Ramos (cell line): ENCODE results near the gene CDK11B.
"Not testable (repeated sequence)": the region's sequence is repeated elsewhere in the genome, so short reads cannot be mapped to it uniquely, and the experiment has no call there.

Source experiments
- in situ Hi-C: fragments of 300-500 bp; cut with MboI; formaldehyde crosslinking; loops from one replicate; pipeline ENCODE4 v1.14.3; 2022; ENCODE audit warnings: low sequenced_read_pairs; ENCODE audit not compliant: unreplicated experiment

CDK11B gene

DNA sequence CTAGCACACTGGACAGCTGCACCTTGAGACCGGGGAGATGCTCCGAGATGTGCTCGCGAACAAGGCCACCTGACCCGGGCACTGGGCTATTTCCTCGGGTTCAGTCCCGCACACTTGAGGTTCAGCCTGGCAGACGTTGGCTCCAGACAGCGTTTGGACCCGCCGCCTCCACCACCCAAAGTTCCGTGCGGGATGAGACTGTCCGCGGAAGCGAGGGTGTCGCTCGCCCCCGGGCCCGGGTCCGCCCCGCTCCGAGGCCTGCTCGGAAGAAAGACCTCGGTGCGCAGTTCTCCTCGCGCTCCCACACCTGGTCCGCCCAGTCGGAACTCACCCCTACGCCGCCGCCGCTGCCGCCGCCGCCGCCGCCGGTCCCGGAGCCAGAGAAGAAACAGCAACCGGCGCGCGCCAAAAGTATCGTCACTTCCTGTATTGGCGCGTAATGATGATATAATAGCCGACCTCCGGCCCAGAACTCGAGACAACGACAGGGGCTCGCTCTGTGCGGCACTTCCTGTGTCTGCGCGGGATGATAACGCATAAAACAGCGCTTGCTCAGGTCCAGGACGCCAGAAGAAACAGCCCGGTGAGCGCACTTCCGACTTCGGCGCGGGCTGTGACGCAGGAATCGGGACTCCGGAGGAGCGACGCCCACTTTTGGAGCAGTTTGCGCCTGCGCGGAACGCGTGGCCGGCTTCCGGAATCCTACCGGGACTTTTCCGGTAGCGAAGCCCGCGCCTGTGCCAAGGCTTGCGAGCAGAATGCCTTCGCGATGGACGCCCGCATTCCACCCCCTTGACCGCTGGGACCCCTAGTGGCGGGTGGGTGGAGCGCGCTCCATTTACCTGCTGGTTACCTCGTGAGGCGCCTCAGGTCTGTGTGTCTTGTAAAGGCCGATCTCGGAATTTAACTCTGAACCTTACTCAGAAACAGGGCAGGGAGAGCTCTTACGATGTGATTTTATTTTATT is at the start of gene CDK11B:
Gene CDK11B (minus strand): TSS at position 422 of the 967 bp plus-strand sequence. CDS start 1,519 bp downstream, outside the sequence.
- in situ Hi-C loops = not testable (repeated sequence)

- in situ Hi-C loops = not testable (repeated sequence)
These were observed 49.1 kb upstream of the CDK11B start for GRCh38 chr1:1707897-1708296.

GRCh38 chr1:1707241-1707640 is 48.4 kb upstream of the CDK11B start:
- in situ Hi-C loops = not testable (repeated sequence)

GRCh38 chr1:1705623-1706022 is 46.8 kb upstream of the CDK11B start:
- in situ Hi-C loops = not testable (repeated sequence)

DNA sequence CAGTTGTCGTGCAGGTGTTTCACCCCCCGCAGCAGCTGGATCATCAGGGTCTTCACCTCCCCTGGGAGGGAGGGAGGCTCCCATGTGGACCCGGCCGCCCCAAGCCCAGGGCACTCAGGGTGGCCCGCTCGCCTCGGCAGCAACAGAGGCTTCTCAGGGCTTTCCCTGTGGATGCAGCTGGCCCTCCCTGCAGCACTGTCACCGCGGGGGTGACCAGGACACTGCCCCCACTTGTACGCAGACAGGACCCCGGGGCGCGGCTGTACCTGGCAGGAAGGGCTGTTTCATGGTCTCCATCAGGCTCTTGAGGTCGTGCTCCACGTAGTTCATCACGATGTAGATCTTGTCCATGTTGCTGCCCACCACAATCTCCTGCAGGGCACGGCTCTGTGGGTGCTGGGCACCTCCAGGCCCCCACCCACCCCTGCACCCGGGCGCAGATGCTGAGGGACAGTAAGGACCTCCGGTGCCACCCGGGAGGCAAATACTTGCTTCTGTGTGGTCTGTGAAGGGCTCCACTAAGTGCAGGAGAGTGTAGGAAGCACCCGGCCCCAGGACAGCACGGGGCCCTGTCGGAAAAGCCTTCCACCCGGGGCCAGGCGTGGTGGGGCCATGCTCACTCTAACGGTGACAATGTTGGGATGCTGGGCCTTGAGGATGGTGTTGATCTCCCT is 45.6 kb upstream of the CDK11B start:
- in situ Hi-C loops = not testable (repeated sequence)

GRCh38 chr1:1703796-1704195 is 45.0 kb upstream of the CDK11B start:
- in situ Hi-C loops = no loop called here

DNA sequence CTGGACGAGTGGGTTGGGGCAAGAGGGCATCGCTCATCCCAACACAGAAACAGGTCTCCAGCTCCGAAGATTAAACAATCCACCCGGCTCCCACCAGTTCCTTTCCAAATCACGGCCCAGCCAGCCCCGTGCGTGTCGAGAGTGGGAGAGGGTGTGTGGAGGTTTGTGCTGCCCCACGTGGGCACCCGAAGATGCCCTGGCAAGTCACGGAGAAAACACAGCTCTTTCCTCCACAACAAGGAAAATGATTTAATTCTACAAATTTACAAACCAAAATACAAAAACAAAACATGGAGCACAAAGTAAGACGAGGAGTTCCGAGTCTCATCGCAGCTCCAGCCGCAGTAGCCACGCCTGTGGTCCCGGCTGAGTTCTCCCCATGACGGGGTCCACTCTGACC is 43.7 kb upstream of the CDK11B start:
- in situ Hi-C loops = not testable (repeated sequence)

DNA sequence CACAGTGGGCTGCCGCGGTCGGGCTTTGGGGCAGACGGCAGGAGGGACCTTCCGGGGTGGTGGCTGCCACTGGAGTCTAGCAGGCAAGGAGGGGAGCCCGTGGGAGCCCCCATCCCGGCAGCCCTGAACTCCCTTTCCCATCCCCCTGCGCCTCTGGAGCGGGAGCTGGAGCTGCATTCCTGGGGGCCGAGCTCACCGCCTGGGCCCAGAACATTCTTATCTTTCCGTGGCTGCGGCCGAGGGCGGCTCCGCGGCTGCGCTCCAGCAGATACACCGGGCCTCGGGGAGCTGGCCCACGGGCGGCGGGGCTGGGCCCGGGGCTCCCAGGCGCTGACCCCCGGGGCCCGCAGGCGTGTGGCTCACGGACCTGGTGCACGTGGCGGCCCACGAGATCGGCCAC is 41.8 kb upstream of the CDK11B start:
- in situ Hi-C loops = not testable (repeated sequence)

DNA sequence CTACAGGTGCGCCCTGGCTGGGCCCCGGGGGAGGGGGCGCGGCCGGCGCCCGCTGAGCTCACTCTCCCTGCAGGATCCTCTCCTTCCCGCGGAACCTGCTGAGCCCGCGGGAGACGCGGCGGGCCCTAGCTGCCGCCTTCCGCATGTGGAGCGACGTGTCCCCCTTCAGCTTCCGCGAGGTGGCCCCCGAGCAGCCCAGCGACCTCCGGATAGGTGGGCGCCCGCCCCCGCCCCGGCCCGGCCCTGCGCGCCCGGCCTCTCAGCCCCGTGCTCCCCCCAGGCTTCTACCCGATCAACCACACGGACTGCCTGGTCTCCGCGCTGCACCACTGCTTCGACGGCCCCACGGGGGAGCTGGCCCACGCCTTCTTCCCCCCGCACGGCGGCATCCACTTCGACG is 41.3 kb upstream of the CDK11B start:
- in situ Hi-C loops = not testable (repeated sequence)

DNA sequence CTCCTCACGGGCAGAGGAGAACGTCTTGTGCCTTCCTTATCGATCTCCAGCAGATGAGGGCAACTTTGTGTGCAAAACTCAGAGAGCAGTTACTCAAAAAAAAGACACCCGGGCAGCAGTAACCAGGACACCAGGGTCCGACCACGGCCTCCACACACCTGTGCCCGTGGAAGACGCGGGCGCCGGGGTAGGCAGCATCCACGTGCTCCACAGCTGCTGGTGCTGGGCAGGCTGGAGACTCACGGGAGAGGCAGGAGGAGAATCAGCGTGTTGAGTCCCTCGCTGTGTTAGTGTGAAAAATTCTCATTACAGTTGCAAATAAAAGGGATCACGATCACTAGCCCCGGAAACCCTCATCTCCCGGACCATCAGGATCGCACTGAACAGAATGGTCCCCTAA is 40.3 kb upstream of the CDK11B start:
- in situ Hi-C loops = not testable (repeated sequence)

GRCh38 chr1:1697358-1698183 is 38.8 kb upstream of the CDK11B start:
- in situ Hi-C loops = not testable (repeated sequence)

DNA sequence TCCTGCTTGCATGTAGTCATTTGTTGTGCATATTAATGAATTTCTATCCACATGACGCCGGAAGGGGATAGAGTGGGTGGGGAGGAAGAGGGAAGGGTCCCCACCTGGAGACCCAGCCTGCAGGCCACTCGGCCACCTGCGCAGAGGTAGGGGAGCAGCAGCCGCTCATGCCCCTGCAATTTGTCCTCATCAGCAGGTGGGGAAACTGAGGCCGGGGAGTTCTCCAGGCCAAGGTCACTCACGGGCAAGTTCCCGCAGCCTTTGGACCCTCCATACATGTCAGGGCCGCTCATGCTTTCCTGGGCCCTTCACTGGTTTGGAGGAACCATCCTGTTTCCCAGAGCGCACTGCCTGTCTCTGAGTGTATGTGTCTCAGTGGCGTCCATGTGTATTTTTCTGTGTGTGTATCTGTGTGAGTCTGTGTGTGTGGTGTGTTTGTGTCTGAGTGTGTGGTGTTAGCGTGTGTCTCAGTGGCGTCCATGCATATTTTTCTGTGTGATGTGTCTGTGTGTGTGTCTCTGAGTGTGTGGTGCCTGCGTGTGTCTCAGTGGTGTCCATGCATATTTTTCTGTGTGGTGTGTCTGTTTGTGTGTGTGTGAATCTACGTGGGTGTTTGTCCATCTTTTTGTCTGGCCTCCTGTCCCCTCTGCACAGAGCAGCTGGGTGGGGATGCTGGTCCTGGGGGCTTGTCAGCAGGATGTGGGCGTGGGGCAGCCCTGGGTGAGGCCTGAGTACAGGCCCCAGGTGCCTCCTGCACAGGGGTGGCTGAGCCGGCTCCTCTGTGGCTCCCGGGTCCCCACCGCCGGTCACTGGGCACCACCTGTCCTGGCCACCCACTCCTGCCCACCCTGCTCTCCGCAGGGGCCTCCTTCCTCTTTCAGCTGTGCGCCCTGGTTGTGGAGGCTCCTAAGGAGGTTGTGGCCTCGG is 37.9 kb upstream of the CDK11B start:
- in situ Hi-C loops = not testable (repeated sequence)

DNA sequence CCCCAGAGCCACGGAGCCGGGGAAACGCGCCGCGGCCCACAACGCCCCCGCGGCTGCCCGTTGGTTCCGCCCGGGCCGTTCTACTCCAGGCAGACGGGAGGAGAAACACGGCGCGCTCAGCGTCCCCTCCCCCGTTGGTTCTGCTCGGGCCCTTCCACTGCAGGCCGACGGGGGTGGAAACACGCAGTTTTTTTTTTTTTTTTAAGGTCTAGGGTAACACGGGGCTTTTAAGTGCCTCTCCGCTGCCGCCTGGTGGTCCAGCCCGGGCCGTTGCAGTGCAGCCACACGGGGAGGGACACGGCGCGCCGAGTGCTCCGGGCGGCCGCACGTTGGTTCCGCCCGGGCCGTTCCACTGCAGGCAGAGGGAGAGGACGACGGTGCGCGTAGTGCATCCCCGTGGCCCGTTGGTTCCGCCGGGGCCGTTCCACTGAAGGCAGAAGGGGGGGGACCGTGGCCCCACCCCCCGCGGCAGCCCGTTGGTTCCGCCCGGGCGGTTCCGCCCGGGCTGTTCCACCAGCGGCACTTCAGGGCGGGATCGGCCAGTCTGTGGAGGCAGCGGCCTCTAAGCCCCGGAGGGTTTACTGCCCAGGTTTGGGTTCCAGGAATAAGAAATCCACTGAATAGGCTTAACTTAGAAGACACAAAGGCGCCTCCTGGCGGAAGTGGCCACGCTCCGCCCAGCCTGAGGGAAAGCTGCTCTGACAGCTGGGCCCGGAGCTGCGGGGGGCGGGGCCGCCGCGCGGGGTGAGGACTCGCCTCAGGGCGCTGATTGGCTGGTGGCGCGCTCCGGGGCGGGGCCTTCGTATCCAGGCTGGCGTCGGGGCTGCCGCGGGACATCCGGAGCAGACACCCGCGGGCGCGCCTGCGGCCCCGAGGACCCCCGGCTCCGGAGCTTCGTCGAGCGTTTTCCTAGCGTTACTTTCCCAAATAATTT is 34.2 kb upstream of the CDK11B start, which contains the start of gene SLC35E2B:
Gene SLC35E2B (minus strand): TSS at position 82 of the 934 bp plus-strand sequence. CDS start 16,096 bp downstream, outside the sequence.
- in situ Hi-C loops = not testable (repeated sequence)

DNA sequence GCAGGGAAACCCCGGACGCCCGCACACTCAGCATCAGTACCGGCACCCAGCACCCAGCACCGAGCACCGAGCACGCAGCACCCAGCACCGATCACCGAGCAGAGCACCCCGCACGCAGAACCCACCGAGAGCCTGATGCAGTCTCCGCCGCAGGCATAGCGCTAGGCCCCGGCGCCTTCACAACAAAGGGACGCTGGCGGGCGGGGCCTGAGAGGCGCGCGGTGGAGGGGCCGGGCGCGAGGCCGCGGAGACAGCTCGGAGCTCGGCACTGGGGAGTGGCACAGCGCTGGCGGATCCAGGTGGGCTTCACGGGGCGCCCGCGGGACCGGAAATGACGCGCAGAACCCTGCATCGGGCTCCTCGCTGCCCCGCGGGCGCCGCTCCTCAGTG is 33.5 kb upstream of the CDK11B start:
- in situ Hi-C loops = not testable (repeated sequence)

- in situ Hi-C loops = not testable (repeated sequence)
These were observed 32.6 kb upstream of the CDK11B start for GRCh38 chr1:1691443-1691842.

DNA sequence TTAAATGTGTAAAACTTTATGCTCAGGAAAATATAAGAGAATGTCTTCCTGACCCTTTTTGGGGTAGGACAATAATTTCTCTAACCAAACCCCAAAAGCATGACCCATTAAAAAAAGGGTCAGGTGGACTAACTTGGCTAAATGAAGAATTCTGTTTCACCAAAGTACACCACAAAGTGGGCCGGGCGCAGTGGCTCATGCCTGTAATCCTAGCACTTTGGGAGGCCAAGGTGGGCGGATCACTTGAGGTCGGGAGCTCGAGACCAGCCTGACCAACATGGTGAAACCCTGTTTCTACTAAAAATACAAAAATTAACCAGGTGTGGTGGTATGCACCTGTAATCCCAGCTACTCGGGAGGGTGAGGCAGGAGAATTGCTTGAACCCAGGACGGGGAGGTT is 30.7 kb upstream of the CDK11B start:
- in situ Hi-C loops = not testable (repeated sequence)

DNA sequence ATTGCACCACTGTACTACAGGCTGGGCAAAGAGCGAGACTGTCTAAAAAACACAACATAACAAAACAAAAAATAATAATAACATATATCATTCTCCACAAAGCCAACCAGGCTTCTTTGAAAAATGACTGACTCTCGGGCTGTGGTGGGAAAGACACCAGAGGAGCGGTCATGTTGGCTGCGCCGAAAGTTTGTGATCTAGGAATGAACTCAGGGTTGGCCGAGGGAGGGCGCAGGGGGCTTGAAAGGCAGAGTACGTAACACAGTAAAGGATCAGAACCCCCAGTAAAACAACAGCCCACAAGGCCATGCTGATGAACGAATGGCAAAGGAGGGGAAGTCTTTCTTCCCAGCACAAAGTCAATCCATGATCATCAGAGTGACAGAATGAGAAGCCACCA is 29.0 kb upstream of the CDK11B start:
- in situ Hi-C loops = no loop called here

DNA sequence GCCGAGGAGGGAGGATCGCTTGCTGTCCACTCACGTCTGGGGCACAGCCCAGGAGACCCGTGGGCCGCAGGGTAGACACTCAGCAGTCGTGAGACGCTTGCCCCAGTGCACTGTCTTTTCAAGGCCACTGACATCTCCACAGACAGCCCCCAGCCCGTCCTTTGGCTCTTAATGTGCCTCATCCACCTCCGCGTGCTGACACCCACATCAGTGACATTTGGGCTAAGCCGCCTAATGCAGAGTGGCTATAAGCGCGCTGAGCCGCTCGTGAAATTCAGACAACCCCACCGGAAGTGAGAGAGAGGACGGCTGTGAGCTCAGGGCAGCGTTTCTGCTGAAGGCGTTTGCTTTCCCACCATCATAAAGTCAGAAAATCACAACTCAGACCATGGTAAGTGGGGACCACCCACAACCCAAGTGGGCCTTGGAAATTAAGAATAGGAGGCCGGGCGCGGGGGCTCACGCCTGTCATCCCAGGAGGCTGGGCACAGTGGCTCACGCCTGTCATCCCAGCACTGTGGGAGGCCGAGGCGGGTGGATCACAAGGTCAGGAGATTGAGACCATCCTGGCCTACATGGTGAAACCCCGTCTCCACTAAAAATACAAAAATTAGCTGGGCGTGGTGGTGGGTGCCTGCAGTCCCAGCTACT is 25.4 kb upstream of the CDK11B start:
- in situ Hi-C loops = no loop called here
